Neural cell (in vitro differentiated cells): ENCODE measurements around the gene CACNA1C. TPM values are rescaled to one million over a fixed set of nuclear protein-coding genes. Genes with fewer than 3 reads are reported as not detected.

Source experiments
- H2AFZ ChIP-seq: fragments of 200-600, 300-800 bp; sonication (generic), shearing (Covaris generic); 2 replicates; pipeline ENCODE4 v1.6.0; 2014; ENCODE audit warnings: low read depth, mild to moderate bottlenecking, antibody characterized with exemption, low read length, moderate library complexity
- H3F3A ChIP-seq: fragments of 200-600 bp; shearing (Covaris generic); 2 replicates; pipeline ENCODE4 v1.6.1; 2016; ENCODE audit warnings: mild to moderate bottlenecking, moderate library complexity, mixed read lengths, antibody characterized with exemption, low read length; ENCODE audit not compliant: insufficient read depth, poor library complexity, severe bottlenecking
- H3K27ac ChIP-seq: fragments of 200-600, 300-800 bp; sonication (generic), shearing (Covaris generic); 2 replicates; pipeline ENCODE4 v1.5.1; 2014; ENCODE audit warnings: mild to moderate bottlenecking, low read length, moderate library complexity
- H3K27me3 ChIP-seq: fragments of 300-800, 200-600 bp; sonication (generic), shearing (Covaris generic); 2 replicates; pipeline ENCODE4 v1.6.0; 2014; ENCODE audit warnings: mild to moderate bottlenecking, low read depth, low read length, moderate library complexity; ENCODE audit not compliant: insufficient read depth
- H3K36me3 ChIP-seq: fragments of 300-800, 200-600 bp; sonication (generic), shearing (Covaris generic); 2 replicates; pipeline ENCODE4 v1.5.1; 2014; ENCODE audit warnings: mild to moderate bottlenecking, antibody characterized with exemption, low read length, moderate library complexity; ENCODE audit not compliant: insufficient read depth
- H3K4me2 ChIP-seq: fragments of 300-800, 200-600 bp; sonication (generic), shearing (Covaris generic); 2 replicates; pipeline ENCODE4 v1.6.0; 2014; ENCODE audit warnings: mild to moderate bottlenecking, low read length
- H3K4me3 ChIP-seq: fragments of 300-800, 200-600 bp; sonication (generic), shearing (Covaris generic); 2 replicates; pipeline ENCODE4 v1.5.1; 2014; ENCODE audit warnings: mild to moderate bottlenecking, low read length, moderate library complexity
- H3K79me2 ChIP-seq: fragments of 200-600 bp; shearing (Covaris generic); replicated peaks from 2 replicates; pipeline ENCODE4 v1.6.0; 2014; ENCODE audit warnings: mild to moderate bottlenecking, low read length, moderate library complexity; ENCODE audit not compliant: insufficient read depth
- H3K9ac ChIP-seq: fragments of 300-800, 200-600 bp; sonication (generic), shearing (Covaris generic); 2 replicates; pipeline ENCODE4 v1.6.1; 2016; ENCODE audit warnings: mild to moderate bottlenecking, low read length, mixed read lengths
- H3K9me2 ChIP-seq: fragments of 200-600 bp; shearing (Covaris generic); 2 replicates; pipeline ENCODE4 v1.6.1; 2016; ENCODE audit warnings: mild to moderate bottlenecking, low read length, mixed read lengths; ENCODE audit not compliant: insufficient read depth
- H3K9me3 ChIP-seq: fragments of 200-600, 300-800 bp; sonication (generic), shearing (Covaris generic); 2 replicates; pipeline ENCODE4 v1.6.1; 2016; ENCODE audit warnings: mild to moderate bottlenecking, mixed run types, low read length, moderate library complexity, mixed read lengths
- H4K20me1 ChIP-seq: fragments of 200-600 bp; shearing (Covaris generic); 2 replicates; pipeline ENCODE4 v1.6.1; 2016; ENCODE audit warnings: mild to moderate bottlenecking, mixed run types; ENCODE audit not compliant: insufficient read depth
- CTCF ChIP-seq: fragments of 450-650 bp; IDR thresholded peaks from 2 replicates; pipeline ENCODE4 v1.5.1; 2014; ENCODE audit warnings: antibody characterized with exemption, mild to moderate bottlenecking, moderate library complexity; ENCODE audit not compliant: poor library complexity, severe bottlenecking
- EP300 ChIP-seq: fragments of 450-650 bp; conservative IDR thresholded peaks from 2 replicates; pipeline ENCODE4 v1.6.1; 2014; ENCODE audit warnings: antibody characterized with exemption, mild to moderate bottlenecking, moderate library complexity; ENCODE audit not compliant: poor library complexity, severe bottlenecking
- EZH2 ChIP-seq: fragments of 200-600, 300-800 bp; shearing (Covaris generic), sonication (generic); IDR thresholded peaks from 2 replicates; pipeline ENCODE4 v1.6.1; 2014; ENCODE audit warnings: antibody characterized with exemption, low read length, borderline replicate concordance, mild to moderate bottlenecking; ENCODE audit not compliant: insufficient read depth, poor library complexity, severe bottlenecking
- MXI1 ChIP-seq: fragments of 450-650 bp; conservative IDR thresholded peaks from 2 replicates; pipeline ENCODE4 v1.6.1; 2014; ENCODE audit warnings: antibody characterized with exemption, mild to moderate bottlenecking; ENCODE audit not compliant: poor library complexity, severe bottlenecking
- POLR2AphosphoS5 ChIP-seq: IDR thresholded peaks from 2 replicates; pipeline ENCODE4 v1.6.1; 2012
- RAD21 ChIP-seq: fragments of 450-650 bp; conservative IDR thresholded peaks from 2 replicates; pipeline ENCODE4 v1.6.1; 2014; ENCODE audit warnings: antibody characterized with exemption, mild to moderate bottlenecking, moderate library complexity
- SMC3 ChIP-seq: fragments of 450-650 bp; conservative IDR thresholded peaks from 2 replicates; pipeline ENCODE4 v1.6.1; 2014; ENCODE audit warnings: antibody characterized with exemption, mild to moderate bottlenecking, moderate library complexity; ENCODE audit not compliant: poor library complexity
- TAF1 ChIP-seq: IDR thresholded peaks from 2 replicates; pipeline ENCODE4 v1.6.1; 2012; ENCODE audit warnings: low read depth
- polyA plus RNA-seq: library from polyadenylated mRNA; depleted of rRNA; stranded (reverse); fragments of >200 nt; gene quantifications from 2 replicates; pipeline ENCODE4 v1.2.3, GENCODE V29; 2014
- TF ChIP-seq, protein P1 (sequence below): IDR thresholded peaks from 2 replicates; pipeline ENCODE4 v1.6.1; 2012; ENCODE audit warnings: borderline replicate concordance

CACNA1C gene
- polyA plus RNA-seq, 1 donor from 2014 or later = 9.7 TPM

- H3K27ac ChIP-seq = no peak overlapping the region
- H2AFZ ChIP-seq = no peak overlapping the region
- peaks cover 36% of the 10 kb centered on the region for H3K27me3 ChIP-seq
- no peak overlapping the region for H3K9ac ChIP-seq
- H4K20me1 ChIP-seq = no peaks in the 10 kb centered on the region
- no peaks in the 10 kb centered on the region for H3K79me2 ChIP-seq
- H3K36me3 ChIP-seq = no peaks in the 10 kb centered on the region
- TF ChIP-seq, protein P1, sequence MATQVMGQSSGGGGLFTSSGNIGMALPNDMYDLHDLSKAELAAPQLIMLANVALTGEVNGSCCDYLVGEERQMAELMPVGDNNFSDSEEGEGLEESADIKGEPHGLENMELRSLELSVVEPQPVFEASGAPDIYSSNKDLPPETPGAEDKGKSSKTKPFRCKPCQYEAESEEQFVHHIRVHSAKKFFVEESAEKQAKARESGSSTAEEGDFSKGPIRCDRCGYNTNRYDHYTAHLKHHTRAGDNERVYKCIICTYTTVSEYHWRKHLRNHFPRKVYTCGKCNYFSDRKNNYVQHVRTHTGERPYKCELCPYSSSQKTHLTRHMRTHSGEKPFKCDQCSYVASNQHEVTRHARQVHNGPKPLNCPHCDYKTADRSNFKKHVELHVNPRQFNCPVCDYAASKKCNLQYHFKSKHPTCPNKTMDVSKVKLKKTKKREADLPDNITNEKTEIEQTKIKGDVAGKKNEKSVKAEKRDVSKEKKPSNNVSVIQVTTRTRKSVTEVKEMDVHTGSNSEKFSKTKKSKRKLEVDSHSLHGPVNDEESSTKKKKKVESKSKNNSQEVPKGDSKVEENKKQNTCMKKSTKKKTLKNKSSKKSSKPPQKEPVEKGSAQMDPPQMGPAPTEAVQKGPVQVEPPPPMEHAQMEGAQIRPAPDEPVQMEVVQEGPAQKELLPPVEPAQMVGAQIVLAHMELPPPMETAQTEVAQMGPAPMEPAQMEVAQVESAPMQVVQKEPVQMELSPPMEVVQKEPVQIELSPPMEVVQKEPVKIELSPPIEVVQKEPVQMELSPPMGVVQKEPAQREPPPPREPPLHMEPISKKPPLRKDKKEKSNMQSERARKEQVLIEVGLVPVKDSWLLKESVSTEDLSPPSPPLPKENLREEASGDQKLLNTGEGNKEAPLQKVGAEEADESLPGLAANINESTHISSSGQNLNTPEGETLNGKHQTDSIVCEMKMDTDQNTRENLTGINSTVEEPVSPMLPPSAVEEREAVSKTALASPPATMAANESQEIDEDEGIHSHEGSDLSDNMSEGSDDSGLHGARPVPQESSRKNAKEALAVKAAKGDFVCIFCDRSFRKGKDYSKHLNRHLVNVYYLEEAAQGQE = no peak
- TF ChIP-seq TAF1 (no peak), MXI1 (no peak), RAD21 (no peak), EP300 (no peak), POLR2AphosphoS5 (no peak)
- no peaks in the 10 kb centered on the region for H3K9me3 ChIP-seq
- no peak overlapping the region for H3K4me3 ChIP-seq
- H3K9me2 ChIP-seq = no peaks in the 10 kb centered on the region
- no peaks in the 10 kb centered on the region for H3F3A ChIP-seq
- H3K4me2 ChIP-seq = no peak overlapping the region
Measured at GRCh38 chr12:2693980-2694610, 641.3 kb downstream of the CACNA1C start.

- Histone ChIP-seq H3K4me3 (no peak overlapping the region), H3K36me3 (no peaks in the 10 kb centered on the region), H3F3A (no peaks in the 10 kb centered on the region), H4K20me1 (no peaks in the 10 kb centered on the region), H3K27ac (no peak overlapping the region), H3K9ac (no peak overlapping the region), H3K4me2 (no peak overlapping the region), H3K27me3 (peaks cover 20% of the 10 kb centered on the region), H3K9me2 (no peaks in the 10 kb centered on the region), H2AFZ (no peak overlapping the region), H3K9me3 (no peaks in the 10 kb centered on the region), H3K79me2 (no peaks in the 10 kb centered on the region)
- no peak for TF ChIP-seq RAD21
- no peak for TF ChIP-seq EZH2
- TF ChIP-seq, protein P1 = no peak
- no peak for TF ChIP-seq POLR2AphosphoS5
- TF ChIP-seq TAF1 = no peak
- no peak for TF ChIP-seq EP300
- TF ChIP-seq CTCF = no peak
- no peak for TF ChIP-seq SMC3
- TF ChIP-seq MXI1 = no peak
Measured at GRCh38 chr12:2696136-2696535, 643.3 kb downstream of the CACNA1C start.
